ENCODE data around the gene AMHR2.

AMHR2 gene

GRCh38 chr12:53474077-53474476 lies 50.4 kb downstream of the AMHR2 start:
- Histone ChIP-seq H3K4me2 (ENCODE audit: low read depth, low read length) (peak overlapping the region; percentile 85), H3F3A (ENCODE audit: insufficient read depth, low read length) (peaks cover 90% of the 10 kb centered on the region), H3K9ac (ENCODE audit: low read length) (peak overlapping the region; percentile 76), H2AFZ (ENCODE audit: low read length) (no peak overlapping the region), H3K4me3 (ENCODE audit: low read length) (peak overlapping the region; percentile 49), H4K20me1 (ENCODE audit: insufficient read depth, low read length) (no peaks in the 10 kb centered on the region), H3K36me3 (replicated peaks; ENCODE audit: insufficient read depth, low read length) (peaks cover 9% of the 10 kb centered on the region; the same call in 1 of the 2 replicates), H3K27me3 (replicated peaks; ENCODE audit: insufficient read depth, low read length) (no peaks in the 10 kb centered on the region), H3K79me2 (ENCODE audit: low read length) (peaks cover 90% of the 10 kb centered on the region), H3K9me3 (replicated peaks; ENCODE audit: insufficient read depth, low read length) (no peaks in the 10 kb centered on the region), H3K4me1 (ENCODE audit: low read length) (peaks cover 85% of the 10 kb centered on the region), H3K27ac (ENCODE audit: low read length) (peak overlapping the region; percentile 97), H3K9me2 (replicated peaks; ENCODE audit: insufficient read depth, low read length) (no peaks in the 10 kb centered on the region)
- DNase-seq = peak; percentile 28
- no peak for TF ChIP-seq EZH2phosphoT487 (IDR thresholded peaks at IDR 0.05; ENCODE audit: low read length)
- TF ChIP-seq, protein P1, sequence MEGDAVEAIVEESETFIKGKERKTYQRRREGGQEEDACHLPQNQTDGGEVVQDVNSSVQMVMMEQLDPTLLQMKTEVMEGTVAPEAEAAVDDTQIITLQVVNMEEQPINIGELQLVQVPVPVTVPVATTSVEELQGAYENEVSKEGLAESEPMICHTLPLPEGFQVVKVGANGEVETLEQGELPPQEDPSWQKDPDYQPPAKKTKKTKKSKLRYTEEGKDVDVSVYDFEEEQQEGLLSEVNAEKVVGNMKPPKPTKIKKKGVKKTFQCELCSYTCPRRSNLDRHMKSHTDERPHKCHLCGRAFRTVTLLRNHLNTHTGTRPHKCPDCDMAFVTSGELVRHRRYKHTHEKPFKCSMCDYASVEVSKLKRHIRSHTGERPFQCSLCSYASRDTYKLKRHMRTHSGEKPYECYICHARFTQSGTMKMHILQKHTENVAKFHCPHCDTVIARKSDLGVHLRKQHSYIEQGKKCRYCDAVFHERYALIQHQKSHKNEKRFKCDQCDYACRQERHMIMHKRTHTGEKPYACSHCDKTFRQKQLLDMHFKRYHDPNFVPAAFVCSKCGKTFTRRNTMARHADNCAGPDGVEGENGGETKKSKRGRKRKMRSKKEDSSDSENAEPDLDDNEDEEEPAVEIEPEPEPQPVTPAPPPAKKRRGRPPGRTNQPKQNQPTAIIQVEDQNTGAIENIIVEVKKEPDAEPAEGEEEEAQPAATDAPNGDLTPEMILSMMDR (IDR thresholded peaks at IDR 0.05; ENCODE audit: low read length) = no peak
- no peak for TF ChIP-seq EZH2 (optimal IDR thresholded peaks at IDR 0.05; ENCODE audit: low read depth, low read length)

GRCh38 chr12:53474819-53475218 lies 51.2 kb downstream of the AMHR2 start:
- Histone ChIP-seq H3F3A (ENCODE audit: insufficient read depth, low read length) (peaks cover 90% of the 10 kb centered on the region), H3K4me2 (ENCODE audit: low read depth, low read length) (peak overlapping the region; percentile 85), H3K79me2 (ENCODE audit: low read length) (peaks cover 95% of the 10 kb centered on the region), H3K27me3 (replicated peaks; ENCODE audit: insufficient read depth, low read length) (no peaks in the 10 kb centered on the region), H4K20me1 (ENCODE audit: insufficient read depth, low read length) (no peaks in the 10 kb centered on the region; the same call in 1 of the 2 replicates), H3K4me3 (ENCODE audit: low read length) (peak overlapping the region; percentile 49), H3K9me3 (replicated peaks; ENCODE audit: insufficient read depth, low read length) (no peaks in the 10 kb centered on the region), H3K9ac (ENCODE audit: low read length) (peak overlapping the region; percentile 76), H2AFZ (ENCODE audit: low read length) (no peak overlapping the region), H3K4me1 (ENCODE audit: low read length) (peaks cover 86% of the 10 kb centered on the region), H3K27ac (ENCODE audit: low read length) (peak overlapping the region; percentile 97), H3K36me3 (replicated peaks; ENCODE audit: insufficient read depth, low read length) (peaks cover 16% of the 10 kb centered on the region; the same call in 1 of the 2 replicates), H3K9me2 (replicated peaks; ENCODE audit: insufficient read depth, low read length) (no peaks in the 10 kb centered on the region)
- TF ChIP-seq EZH2phosphoT487 (IDR thresholded peaks at IDR 0.05; ENCODE audit: low read length) (no peak), EZH2 (optimal IDR thresholded peaks at IDR 0.05; ENCODE audit: low read depth, low read length) (no peak)
- TF ChIP-seq, protein P1 (IDR thresholded peaks at IDR 0.05; ENCODE audit: low read length) = no peak
- no peak for DNase-seq

- peak overlapping the region; percentile 97; the same call in 1 of the 2 replicates for H3K27ac ChIP-seq (ENCODE audit: low read length)
- H3K4me2 ChIP-seq (ENCODE audit: low read depth, low read length) = peak overlapping the region; percentile 85; the same call in 1 of the 2 replicates
- DNase-seq = peak; percentile 50
- peaks cover 3% of the 10 kb centered on the region; the same call in 1 of the 2 replicates for H4K20me1 ChIP-seq (ENCODE audit: insufficient read depth, low read length)
- no peaks in the 10 kb centered on the region for H3K9me2 ChIP-seq (replicated peaks; ENCODE audit: insufficient read depth, low read length)
- H2AFZ ChIP-seq (ENCODE audit: low read length) = no peak overlapping the region
- no peak overlapping the region for H3K4me3 ChIP-seq (ENCODE audit: low read length)
- no peaks in the 10 kb centered on the region for H3K27me3 ChIP-seq (replicated peaks; ENCODE audit: insufficient read depth, low read length)
- H3K4me1 ChIP-seq (ENCODE audit: low read length) = peaks cover 84% of the 10 kb centered on the region
- TF ChIP-seq, protein P1 (IDR thresholded peaks at IDR 0.05; ENCODE audit: low read length) = peak; percentile 57
- no peak for TF ChIP-seq EZH2 (optimal IDR thresholded peaks at IDR 0.05; ENCODE audit: low read depth, low read length)
- no peak for TF ChIP-seq EZH2phosphoT487 (IDR thresholded peaks at IDR 0.05; ENCODE audit: low read length)
- H3K79me2 ChIP-seq (ENCODE audit: low read length) = peaks cover 94% of the 10 kb centered on the region
- H3F3A ChIP-seq (ENCODE audit: insufficient read depth, low read length) = peaks cover 94% of the 10 kb centered on the region
- peak overlapping the region; percentile 76; the same call in 1 of the 2 replicates for H3K9ac ChIP-seq (ENCODE audit: low read length)
- H3K36me3 ChIP-seq (replicated peaks; ENCODE audit: insufficient read depth, low read length) = peaks cover 24% of the 10 kb centered on the region; the same call in 1 of the 2 replicates
- H3K9me3 ChIP-seq (replicated peaks; ENCODE audit: insufficient read depth, low read length) = no peaks in the 10 kb centered on the region
Measured at GRCh38 chr12:53476769-53477209, 53.1 kb downstream of the AMHR2 start.
